Measurements from ENCODE around the gene DNAJC11. TPM values are rescaled to one million over a fixed set of nuclear protein-coding genes. Genes with fewer than 3 reads are reported as not detected.

The DNAJC11 gene
- total RNA-seq, 1 experiment from 2014 or later: 106 TPM

DNA sequence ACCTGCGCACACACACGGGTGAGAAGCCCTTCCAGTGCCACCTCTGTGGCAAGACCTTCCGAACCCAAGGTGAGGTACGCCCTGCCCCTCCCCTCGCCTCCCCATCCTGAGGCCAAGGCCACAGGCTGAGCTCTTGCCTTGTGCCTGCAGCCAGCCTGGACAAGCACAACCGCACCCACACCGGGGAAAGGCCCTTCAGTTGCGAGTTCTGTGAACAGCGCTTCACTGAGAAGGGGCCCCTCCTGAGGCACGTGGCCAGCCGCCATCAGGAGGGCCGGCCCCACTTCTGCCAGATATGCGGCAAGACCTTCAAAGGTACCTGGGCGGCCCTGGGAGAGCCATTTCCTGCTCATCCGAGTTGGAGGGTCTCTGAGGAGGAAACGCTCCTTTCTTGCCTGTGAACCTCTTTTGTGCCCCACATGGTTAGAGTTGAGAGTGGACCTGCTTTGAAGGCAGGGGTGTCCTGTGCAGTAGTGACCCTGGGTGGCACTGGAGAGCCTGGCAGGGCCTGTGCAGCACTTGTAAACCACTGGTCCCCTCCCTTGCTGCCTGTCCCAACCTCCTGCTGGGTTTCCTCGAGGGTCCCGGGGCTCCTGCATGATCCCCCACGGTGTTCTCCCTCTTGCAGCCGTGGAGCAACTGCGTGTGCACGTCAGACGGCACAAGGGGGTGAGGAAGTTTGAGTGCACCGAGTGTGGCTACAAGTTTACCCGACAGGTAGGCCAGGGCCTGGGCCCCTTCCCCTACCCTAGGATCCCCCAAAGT, 113.3 kb downstream of the DNAJC11 start:
- H3K27ac ChIP-seq (ENCODE audit: low read depth, low read length, poor library complexity, severe bottlenecking): no peak overlapping the region
- TF ChIP-seq, protein P1, sequence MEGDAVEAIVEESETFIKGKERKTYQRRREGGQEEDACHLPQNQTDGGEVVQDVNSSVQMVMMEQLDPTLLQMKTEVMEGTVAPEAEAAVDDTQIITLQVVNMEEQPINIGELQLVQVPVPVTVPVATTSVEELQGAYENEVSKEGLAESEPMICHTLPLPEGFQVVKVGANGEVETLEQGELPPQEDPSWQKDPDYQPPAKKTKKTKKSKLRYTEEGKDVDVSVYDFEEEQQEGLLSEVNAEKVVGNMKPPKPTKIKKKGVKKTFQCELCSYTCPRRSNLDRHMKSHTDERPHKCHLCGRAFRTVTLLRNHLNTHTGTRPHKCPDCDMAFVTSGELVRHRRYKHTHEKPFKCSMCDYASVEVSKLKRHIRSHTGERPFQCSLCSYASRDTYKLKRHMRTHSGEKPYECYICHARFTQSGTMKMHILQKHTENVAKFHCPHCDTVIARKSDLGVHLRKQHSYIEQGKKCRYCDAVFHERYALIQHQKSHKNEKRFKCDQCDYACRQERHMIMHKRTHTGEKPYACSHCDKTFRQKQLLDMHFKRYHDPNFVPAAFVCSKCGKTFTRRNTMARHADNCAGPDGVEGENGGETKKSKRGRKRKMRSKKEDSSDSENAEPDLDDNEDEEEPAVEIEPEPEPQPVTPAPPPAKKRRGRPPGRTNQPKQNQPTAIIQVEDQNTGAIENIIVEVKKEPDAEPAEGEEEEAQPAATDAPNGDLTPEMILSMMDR (conservative IDR thresholded peaks at IDR 0.05; ENCODE audit: low read depth, low read length): no peak
- TF ChIP-seq EZH2 (IDR thresholded peaks at IDR 0.05; ENCODE audit: borderline replicate concordance, low read depth, low read length, poor library complexity, severe bottlenecking): no peak
- BruUV-seq (replicated peaks): no TSS peak
- intact Hi-C loops (cut with micrococcal nuclease; ENCODE audit: unreplicated experiment): no loop called here
- no peaks in the 10 kb centered on the region for H3K4me1 ChIP-seq (ENCODE audit: insufficient read depth, low read length, poor library complexity, severe bottlenecking)
- ChIA-PET CTCF (no interaction called here), POLR2A (ENCODE audit: low non-redundant PET) (no interaction called here)
- no peak overlapping the region for H3K4me3 ChIP-seq (ENCODE audit: low read depth, low read length, poor library complexity, severe bottlenecking)
- no peak for DNase-seq (ENCODE audit: low spot score)
- H3K36me3 ChIP-seq (ENCODE audit: insufficient read depth, low read length, poor library complexity, severe bottlenecking): peaks cover 31% of the 10 kb centered on the region
- no peaks in the 10 kb centered on the region for H3K9me3 ChIP-seq (ENCODE audit: low read depth, low read length, poor library complexity, severe bottlenecking)
- no peaks in the 10 kb centered on the region for H3K27me3 ChIP-seq (replicated peaks; ENCODE audit: insufficient read depth, low read depth, low read length, poor library complexity)

DNA sequence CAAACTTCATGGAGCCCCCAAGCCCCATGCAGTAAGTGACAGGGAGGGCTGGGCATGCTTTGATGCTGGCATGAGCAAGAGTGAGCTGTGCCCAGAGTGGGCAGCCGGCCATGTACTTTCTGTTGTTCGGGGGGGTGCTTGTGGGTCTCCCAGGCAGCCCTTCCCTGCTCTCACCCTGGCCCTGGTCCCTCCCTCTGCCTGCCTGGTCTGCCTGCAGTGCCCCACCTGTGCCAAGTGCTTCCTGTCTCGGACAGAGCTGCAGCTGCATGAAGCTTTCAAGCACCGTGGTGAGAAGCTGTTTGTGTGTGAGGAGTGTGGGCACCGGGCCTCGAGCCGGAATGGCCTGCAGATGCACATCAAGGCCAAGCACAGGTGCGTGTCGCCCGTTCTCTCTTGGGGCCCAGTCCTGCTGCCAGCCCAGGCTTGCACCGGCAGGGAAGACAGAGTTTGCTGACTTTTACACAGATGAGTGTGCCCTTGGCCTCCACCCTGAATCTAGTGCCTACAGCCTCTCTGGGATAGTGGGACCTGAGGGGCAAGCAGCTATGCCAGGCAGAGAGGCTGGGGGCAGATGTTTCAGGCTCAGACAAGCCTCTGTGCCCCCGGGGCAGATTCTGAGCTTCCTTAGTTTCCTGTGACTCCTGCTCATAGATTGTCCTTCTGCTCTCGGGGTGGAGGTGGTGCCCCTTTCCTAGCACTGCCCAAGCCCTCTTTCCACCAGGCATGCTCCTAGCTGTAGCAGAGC, 114.2 kb downstream of the DNAJC11 start:
- H3K36me3 ChIP-seq (ENCODE audit: insufficient read depth, low read length, poor library complexity, severe bottlenecking): peaks cover 29% of the 10 kb centered on the region
- H3K27me3 ChIP-seq (replicated peaks; ENCODE audit: insufficient read depth, low read depth, low read length, poor library complexity): no peaks in the 10 kb centered on the region
- no peak for DNase-seq (ENCODE audit: low spot score)
- intact Hi-C loops (cut with micrococcal nuclease; ENCODE audit: unreplicated experiment): no loop called here
- BruUV-seq (replicated peaks): no TSS peak
- no peaks in the 10 kb centered on the region for H3K9me3 ChIP-seq (ENCODE audit: low read depth, low read length, poor library complexity, severe bottlenecking)
- H3K27ac ChIP-seq (ENCODE audit: low read depth, low read length, poor library complexity, severe bottlenecking): no peak overlapping the region
- H3K4me1 ChIP-seq (ENCODE audit: insufficient read depth, low read length, poor library complexity, severe bottlenecking): no peaks in the 10 kb centered on the region
- ChIA-PET CTCF (no interaction called here), POLR2A (ENCODE audit: low non-redundant PET) (no interaction called here)
- H3K4me3 ChIP-seq (ENCODE audit: low read depth, low read length, poor library complexity, severe bottlenecking): no peak overlapping the region
- no peak for TF ChIP-seq EZH2 (IDR thresholded peaks at IDR 0.05; ENCODE audit: borderline replicate concordance, low read depth, low read length, poor library complexity, severe bottlenecking)
- TF ChIP-seq, protein P1 (conservative IDR thresholded peaks at IDR 0.05; ENCODE audit: low read depth, low read length): no peak

DNA sequence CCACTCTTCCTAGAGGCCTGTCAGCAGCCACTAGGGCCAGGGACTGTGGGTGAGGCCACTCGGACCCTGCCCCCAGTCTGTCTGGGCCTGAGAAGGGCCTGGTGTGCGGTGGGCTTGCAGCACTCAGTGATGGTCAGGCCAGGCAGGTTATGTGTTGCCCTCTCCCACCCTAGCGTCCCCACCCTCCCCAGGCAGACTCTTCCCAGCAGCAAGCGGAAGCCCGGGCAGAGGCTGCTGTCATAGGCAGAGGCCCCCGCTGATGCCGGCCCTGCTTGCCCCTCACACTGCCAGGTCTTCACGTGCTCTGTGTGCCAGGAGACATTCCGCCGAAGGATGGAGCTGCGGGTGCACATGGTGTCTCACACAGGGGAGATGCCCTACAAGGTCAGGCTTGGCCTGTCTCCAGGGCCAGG, 115.2 kb downstream of the DNAJC11 start:
- no peak for DNase-seq (ENCODE audit: low spot score)
- BruUV-seq (replicated peaks): no TSS peak
- ChIA-PET CTCF (no interaction called here), POLR2A (ENCODE audit: low non-redundant PET) (no interaction called here)
- H3K4me1 ChIP-seq (ENCODE audit: insufficient read depth, low read length, poor library complexity, severe bottlenecking): no peaks in the 10 kb centered on the region
- intact Hi-C loops (cut with micrococcal nuclease; ENCODE audit: unreplicated experiment): no loop called here
- H3K27ac ChIP-seq (ENCODE audit: low read depth, low read length, poor library complexity, severe bottlenecking): no peak overlapping the region
- no peak for TF ChIP-seq EZH2 (IDR thresholded peaks at IDR 0.05; ENCODE audit: borderline replicate concordance, low read depth, low read length, poor library complexity, severe bottlenecking)
- TF ChIP-seq, protein P1 (conservative IDR thresholded peaks at IDR 0.05; ENCODE audit: low read depth, low read length): no peak
- H3K4me3 ChIP-seq (ENCODE audit: low read depth, low read length, poor library complexity, severe bottlenecking): no peak overlapping the region
- H3K36me3 ChIP-seq (ENCODE audit: insufficient read depth, low read length, poor library complexity, severe bottlenecking): peaks cover 29% of the 10 kb centered on the region
- H3K27me3 ChIP-seq (replicated peaks; ENCODE audit: insufficient read depth, low read depth, low read length, poor library complexity): no peaks in the 10 kb centered on the region
- H3K9me3 ChIP-seq (ENCODE audit: low read depth, low read length, poor library complexity, severe bottlenecking): no peaks in the 10 kb centered on the region

All from A673 (cell line).